OCI-LY3 (cell line): ENCODE results near the gene CAPN10.

Experiments used
- H2AFZ ChIP-seq: fragments of 200-600, 300-600 bp; shearing (Covaris generic); 2 replicates; pipeline ENCODE4 v1.6.0; 2014; ENCODE audit warnings: antibody characterized with exemption, low read depth, low read length
- H3K27ac ChIP-seq: fragments of 200-600, 300-600 bp; sonication (generic); 2 replicates; pipeline ENCODE4 v1.5.1; 2014; ENCODE audit warnings: mild to moderate bottlenecking, low read length, moderate library complexity, mixed read lengths
- H3K27me3 ChIP-seq: fragments of 200-600, 300-600 bp; sonication (generic); 2 replicates; pipeline ENCODE4 v1.6.1; 2014; ENCODE audit warnings: low read depth, low read length, mixed read lengths
- H3K36me3 ChIP-seq: fragments of 200-600, 300-600 bp; sonication (generic); replicated peaks from 2 replicates; pipeline ENCODE3; 2014; ENCODE audit warnings: low read depth, low read length, mixed read lengths
- H3K4me1 ChIP-seq: fragments of 300-600, 200-600 bp; sonication (generic); 2 replicates; pipeline ENCODE4 v1.6.1; 2014; ENCODE audit warnings: low read length, mixed read lengths
- H3K4me2 ChIP-seq: fragments of 200-600, 300-600 bp; sonication (generic); 2 replicates; pipeline ENCODE4 v1.6.1; 2014; ENCODE audit warnings: low read length, mixed read lengths
- H3K4me3 ChIP-seq: fragments of 300-600, 200-600 bp; sonication (generic); 2 replicates; pipeline ENCODE4 v1.5.1; 2014; ENCODE audit warnings: antibody characterized with exemption, mild to moderate bottlenecking, low read length, moderate library complexity
- H3K79me2 ChIP-seq: fragments of 300-600, 200-600 bp; shearing (Covaris generic); 2 replicates; pipeline ENCODE4 v1.6.1; 2014; ENCODE audit warnings: mild to moderate bottlenecking, low read length, mixed read lengths
- H3K9ac ChIP-seq: fragments of 300-600, 200-600 bp; shearing (Covaris generic); 2 replicates; pipeline ENCODE4 v1.6.0; 2014; ENCODE audit warnings: mild to moderate bottlenecking, low read length, moderate library complexity
- H3K9me3 ChIP-seq: fragments of 200-600, 300-600 bp; shearing (Covaris generic); 2 replicates; pipeline ENCODE4 v1.6.1; 2014; ENCODE audit warnings: low read length, mixed read lengths; ENCODE audit not compliant: insufficient read depth
- H4K20me1 ChIP-seq: fragments of 200-600, 300-600 bp; sonication (generic); 2 replicates; pipeline ENCODE4 v1.6.1; 2016; ENCODE audit warnings: low read length, mixed read lengths; ENCODE audit not compliant: insufficient read depth
- CTCF ChIP-seq: fragments of 200-600, 300-600 bp; sonication (generic); IDR thresholded peaks from 2 replicates; pipeline ENCODE4 v1.5.1; 2014; ENCODE audit warnings: antibody characterized with exemption, low read length, low read depth
- EZH2phosphoT487 ChIP-seq: fragments of 200-600 bp; shearing (Covaris generic); IDR thresholded peaks from 2 replicates; pipeline ENCODE4 v1.6.1; 2018; ENCODE audit warnings: antibody characterized with exemption, mixed run types, low read depth

Gene CAPN10

GRCh38 chr2:240579071-240579762 is 7.3 kb upstream of the CAPN10 start:
- H2AFZ ChIP-seq: no peak overlapping the region
- H3K79me2 ChIP-seq: peaks cover 38% of the 10 kb centered on the region
- peaks cover 34% of the 10 kb centered on the region for H3K36me3 ChIP-seq
- peak overlapping the region; percentile 64; the same call in 1 of the 2 replicates for H3K9ac ChIP-seq
- no peaks in the 10 kb centered on the region for H3K27me3 ChIP-seq
- H3K9me3 ChIP-seq: no peaks in the 10 kb centered on the region
- peak overlapping the region; percentile 36; the same call in 1 of the 2 replicates for H3K4me3 ChIP-seq
- peak overlapping the region; percentile 71 for H3K4me2 ChIP-seq
- TF ChIP-seq EZH2phosphoT487: no peak
- no peak for TF ChIP-seq CTCF
- peaks cover 39% of the 10 kb centered on the region for H3K4me1 ChIP-seq
- H4K20me1 ChIP-seq: no peaks in the 10 kb centered on the region
- H3K27ac ChIP-seq: peak overlapping the region; percentile 96

GRCh38 chr2:240579771-240580614 is 6.5 kb upstream of the CAPN10 start:
- H3K4me3 ChIP-seq: peak overlapping the region; percentile 36; the same call in 1 of the 2 replicates
- peaks cover 34% of the 10 kb centered on the region for H3K36me3 ChIP-seq
- no peaks in the 10 kb centered on the region for H4K20me1 ChIP-seq
- no peak overlapping the region for H2AFZ ChIP-seq
- H3K9ac ChIP-seq: peak overlapping the region; percentile 64; the same call in 1 of the 2 replicates
- no peaks in the 10 kb centered on the region for H3K27me3 ChIP-seq
- H3K27ac ChIP-seq: peak overlapping the region; percentile 96
- peaks cover 45% of the 10 kb centered on the region for H3K4me1 ChIP-seq
- peak overlapping the region; percentile 71 for H3K4me2 ChIP-seq
- TF ChIP-seq EZH2phosphoT487 (no peak), CTCF (peak; percentile 54)
- H3K79me2 ChIP-seq: peaks cover 41% of the 10 kb centered on the region
- no peaks in the 10 kb centered on the region for H3K9me3 ChIP-seq

- Histone ChIP-seq H3K9me3 (no peaks in the 10 kb centered on the region), H3K36me3 (peaks cover 34% of the 10 kb centered on the region), H3K9ac (no peak overlapping the region), H4K20me1 (no peaks in the 10 kb centered on the region), H3K4me1 (peaks cover 46% of the 10 kb centered on the region), H2AFZ (no peak overlapping the region), H3K79me2 (peaks cover 52% of the 10 kb centered on the region), H3K27me3 (no peaks in the 10 kb centered on the region), H3K4me3 (no peak overlapping the region), H3K4me2 (no peak overlapping the region), H3K27ac (no peak overlapping the region)
- TF ChIP-seq CTCF (no peak), EZH2phosphoT487 (no peak)
Measured at GRCh38 chr2:240581811-240582210, 4.7 kb upstream of the CAPN10 start.

- H2AFZ ChIP-seq: no peak overlapping the region
- no peak overlapping the region for H3K4me3 ChIP-seq
- no peaks in the 10 kb centered on the region for H3K9me3 ChIP-seq
- no peak overlapping the region for H3K9ac ChIP-seq
- no peaks in the 10 kb centered on the region for H3K27me3 ChIP-seq
- peaks cover 62% of the 10 kb centered on the region for H3K79me2 ChIP-seq
- peaks cover 7% of the 10 kb centered on the region for H4K20me1 ChIP-seq
- no peak overlapping the region for H3K4me2 ChIP-seq
- H3K27ac ChIP-seq: no peak overlapping the region
- H3K4me1 ChIP-seq: peaks cover 50% of the 10 kb centered on the region
- peaks cover 34% of the 10 kb centered on the region for H3K36me3 ChIP-seq
- TF ChIP-seq EZH2phosphoT487 (no peak), CTCF (no peak)
Measured at GRCh38 chr2:240582781-240583180, 3.8 kb upstream of the CAPN10 start.
